Body of pancreas (tissue), 4 donors: ENCODE measurements around the gene KHDRBS2.

Source experiments
- POLR2A ChIP-seq, 3 donors: fragments of 450-650 bp; IDR thresholded peaks; one replicate each; pipeline ENCODE4 v1.6.1; 2016; ENCODE audit warnings: antibody characterized with exemption in 3 of 3, mild to moderate bottlenecking in 2 of 3
- TF ChIP-seq, protein P1 (sequence below), 7 experiments: fragments of 450-650 bp in 4 of 7; fragments of 200-600 bp in 3 of 7; sonication (generic) in 3 of 7; IDR thresholded peaks; one replicate each; pipeline ENCODE4 v1.5.1; 2016 to 2019; ENCODE audit warnings: antibody characterized with exemption in 7 of 7

DNA sequence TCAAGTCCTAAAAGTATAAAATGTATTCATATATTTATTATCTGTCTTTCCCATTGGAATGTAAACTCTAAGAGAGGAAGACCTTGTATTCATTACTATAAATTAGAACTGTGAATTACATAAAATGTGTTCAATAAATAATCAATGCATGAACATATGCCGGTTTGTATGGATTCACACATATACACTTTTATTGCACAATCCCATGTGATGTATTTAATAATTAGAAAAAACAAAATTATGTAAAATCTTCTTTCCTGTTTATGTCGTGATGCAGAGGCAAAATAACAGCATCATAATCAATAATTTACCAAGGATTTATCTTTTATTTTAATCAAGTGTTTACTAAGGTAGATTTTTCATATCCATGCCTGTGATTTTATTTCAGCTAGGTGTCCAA lies 240.5 kb downstream of the KHDRBS2 start:
- no peak for TF ChIP-seq POLR2A (IDR thresholded peaks at IDR 0.05)
- TF ChIP-seq, protein P1, sequence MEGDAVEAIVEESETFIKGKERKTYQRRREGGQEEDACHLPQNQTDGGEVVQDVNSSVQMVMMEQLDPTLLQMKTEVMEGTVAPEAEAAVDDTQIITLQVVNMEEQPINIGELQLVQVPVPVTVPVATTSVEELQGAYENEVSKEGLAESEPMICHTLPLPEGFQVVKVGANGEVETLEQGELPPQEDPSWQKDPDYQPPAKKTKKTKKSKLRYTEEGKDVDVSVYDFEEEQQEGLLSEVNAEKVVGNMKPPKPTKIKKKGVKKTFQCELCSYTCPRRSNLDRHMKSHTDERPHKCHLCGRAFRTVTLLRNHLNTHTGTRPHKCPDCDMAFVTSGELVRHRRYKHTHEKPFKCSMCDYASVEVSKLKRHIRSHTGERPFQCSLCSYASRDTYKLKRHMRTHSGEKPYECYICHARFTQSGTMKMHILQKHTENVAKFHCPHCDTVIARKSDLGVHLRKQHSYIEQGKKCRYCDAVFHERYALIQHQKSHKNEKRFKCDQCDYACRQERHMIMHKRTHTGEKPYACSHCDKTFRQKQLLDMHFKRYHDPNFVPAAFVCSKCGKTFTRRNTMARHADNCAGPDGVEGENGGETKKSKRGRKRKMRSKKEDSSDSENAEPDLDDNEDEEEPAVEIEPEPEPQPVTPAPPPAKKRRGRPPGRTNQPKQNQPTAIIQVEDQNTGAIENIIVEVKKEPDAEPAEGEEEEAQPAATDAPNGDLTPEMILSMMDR (IDR thresholded peaks at IDR 0.05): no peak
